ENCODE measurements around the gene ERBB4.

DNA sequence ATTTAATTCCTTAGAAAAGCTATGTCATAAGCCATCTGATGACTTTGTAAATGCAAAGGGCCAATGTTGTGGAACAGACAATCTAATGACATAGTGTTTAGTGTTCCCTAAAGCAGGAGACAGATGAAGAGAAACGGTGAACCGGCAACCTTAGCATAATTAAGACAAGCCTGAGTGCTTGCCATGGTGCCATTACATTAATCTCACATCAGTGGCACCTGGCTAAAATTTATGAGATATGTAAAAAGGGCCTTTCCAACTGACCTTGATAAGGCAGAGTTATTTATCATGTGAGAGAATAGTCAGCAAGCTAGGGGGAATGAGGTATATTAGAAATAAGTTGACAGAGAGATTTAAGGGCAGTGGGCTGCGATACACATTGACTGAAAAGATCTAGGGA, 261.8 kb downstream of the ERBB4 start:
- TF ChIP-seq GATAD2B (conservative IDR thresholded peaks at IDR 0.05; ENCODE audit: low read depth), result no peak
- no peak for TF ChIP-seq POLR2A (IDR thresholded peaks at IDR 0.05; ENCODE audit: low read depth, low read length)
- TF ChIP-seq CTCF (IDR thresholded peaks at IDR 0.05 in 2 of 3, conservative IDR thresholded peaks at IDR 0.05 in 1 of 3; ENCODE audit: control insufficient read depth in 2 of 3, extremely low read depth in 1 of 3, insufficient read depth in 1 of 3, low read depth in 3 of 3, low read length in 3 of 3), result no peak
- no peak for TF ChIP-seq SIN3A (IDR thresholded peaks at IDR 0.05; ENCODE audit: low read depth, low read length)
- no peak for TF ChIP-seq TCF7 (IDR thresholded peaks at IDR 0.05; ENCODE audit: borderline replicate concordance)
- TF ChIP-seq DPF2 (IDR thresholded peaks at IDR 0.05), result no peak
- TF ChIP-seq NR2C1 (IDR thresholded peaks at IDR 0.05), result no peak
- no peak for TF ChIP-seq POLR2AphosphoS5 (IDR thresholded peaks at IDR 0.05; ENCODE audit: low read length)
- TF ChIP-seq CHD2 (IDR thresholded peaks at IDR 0.05; ENCODE audit: borderline replicate concordance, low read depth, low read length), result no peak
- no peak for TF ChIP-seq TAF1 (IDR thresholded peaks at IDR 0.05; ENCODE audit: borderline replicate concordance, low read depth, low read length)
- TF ChIP-seq ZNF384 (IDR thresholded peaks at IDR 0.05; ENCODE audit: borderline replicate concordance, low read depth, low read length), result no peak
